IMR-90 (cell line): Measurements from ENCODE around the gene PRKCSH. TPM values are rescaled to one million over a fixed set of nuclear protein-coding genes. Genes with fewer than 3 reads are reported as not detected.

Experiments used
- ATAC-seq: fragments of 200-7000 bp; cut with Tn5 transposase; 2 replicates; pipeline ENCODE4 v1.9.1; 2020; ENCODE audit warnings: low read depth, mild to moderate bottlenecking, moderate library complexity
- BruUV-seq: library from RNA; stranded (reverse); fragments of 400-500 nt; replicated peaks from 2 replicates; lab custom pipeline; 2021; lab: Mats Ljungman, UMichigan
- CTCF ChIA-PET: fragments of 300-600 bp; formaldehyde crosslinking; extraction: SDS; loops from one replicate; lab custom pipeline; 2021; ENCODE audit warnings: antibody characterized with exemption; lab: Yijun Ruan, JAX
- POLR2A ChIA-PET: fragments of 300-600 bp; sonication (Branson Sonifier 250); formaldehyde crosslinking; loops from one replicate; lab custom pipeline; 2022; ENCODE audit warnings: antibody characterized with exemption; ENCODE audit not compliant: unreplicated experiment; lab: Charles Lee
- DNase-seq: peaks from one replicate; pipeline ENCODE4 v3.0.0; 2013
- H2AFZ ChIP-seq: replicated peaks from 2 replicates; pipeline ENCODE3; 2013; ENCODE audit warnings: low read length, mild to moderate bottlenecking; ENCODE audit not compliant: poor library complexity
- H2AK5ac ChIP-seq: 2 replicates; pipeline ENCODE4 v1.6.1; 2013; ENCODE audit warnings: low read depth, low read length, inconsistent platforms
- H2AK9ac ChIP-seq: replicated peaks from 2 replicates; pipeline ENCODE3; 2013; ENCODE audit warnings: mild to moderate bottlenecking, low read depth, low read length, moderate library complexity; ENCODE audit not compliant: poor library complexity
- H2BK120ac ChIP-seq: 2 replicates; pipeline ENCODE4 v1.6.1; 2013; ENCODE audit warnings: low read depth, low read length, inconsistent platforms
- H2BK15ac ChIP-seq: 3 replicates; pipeline ENCODE4 v1.6.1; 2013; ENCODE audit warnings: low read depth, low read length, inconsistent platforms
- H2BK20ac ChIP-seq: 2 replicates; pipeline ENCODE4 v1.6.1; 2013; ENCODE audit warnings: low read depth, mild to moderate bottlenecking, inconsistent platforms, low read length, moderate library complexity
- H2BK5ac ChIP-seq: 2 replicates; pipeline ENCODE4 v1.6.1; 2013; ENCODE audit warnings: mild to moderate bottlenecking, low read depth, low read length, inconsistent platforms; ENCODE audit not compliant: poor library complexity, severe bottlenecking
- H3K14ac ChIP-seq: replicated peaks from 2 replicates; pipeline ENCODE4 v1.6.1; 2013; ENCODE audit warnings: low read depth, low read length, inconsistent platforms
- H3K18ac ChIP-seq: 2 replicates; pipeline ENCODE4 v1.6.1; 2013; ENCODE audit warnings: low read depth, low read length, control low read depth
- H3K23ac ChIP-seq: 2 replicates; pipeline ENCODE4 v1.6.1; 2013; ENCODE audit warnings: low read depth, low read length, inconsistent platforms
- H3K27ac ChIP-seq: 2 replicates; pipeline ENCODE4 v1.5.1; 2013; ENCODE audit warnings: mild to moderate bottlenecking, control low read depth, low read length; ENCODE audit not compliant: insufficient read depth
- H3K27me3 ChIP-seq: 2 replicates; pipeline ENCODE4 v1.6.1; 2013; ENCODE audit warnings: low read length; ENCODE audit not compliant: control insufficient read depth, insufficient read depth
- H3K36me3 ChIP-seq: 2 replicates; pipeline ENCODE4 v1.6.1; 2013; ENCODE audit warnings: low read length, mixed read lengths; ENCODE audit not compliant: control insufficient read depth, insufficient read depth
- H3K4ac ChIP-seq: 2 replicates; pipeline ENCODE4 v1.6.1; 2013; ENCODE audit warnings: low read depth, low read length, inconsistent platforms
- H3K4me1 ChIP-seq: 2 replicates; pipeline ENCODE4 v1.6.1; 2013; ENCODE audit warnings: low read length, mixed read lengths; ENCODE audit not compliant: control insufficient read depth, insufficient read depth
- H3K4me2 ChIP-seq: 2 replicates; pipeline ENCODE4 v1.6.1; 2013; ENCODE audit warnings: low read depth, mild to moderate bottlenecking, control low read depth, low read length, moderate library complexity
- H3K4me3 ChIP-seq: 2 replicates; pipeline ENCODE4 v1.5.1; 2013; ENCODE audit warnings: low read depth, mild to moderate bottlenecking, control low read depth, low read length, moderate library complexity; ENCODE audit not compliant: insufficient read depth
- H3K56ac ChIP-seq: 2 replicates; pipeline ENCODE4 v1.6.1; 2013; ENCODE audit warnings: low read length, inconsistent platforms; ENCODE audit not compliant: insufficient read depth; ENCODE audit errors: extremely low read depth
- H3K79me1 ChIP-seq, 2 experiments: 2 replicates each; pipeline ENCODE4 v1.6.1; 2013; ENCODE audit warnings: low read length in 2 of 2, inconsistent platforms in 1 of 2, low read depth in 1 of 2
- H3K9ac ChIP-seq: 2 replicates; pipeline ENCODE4 v1.6.1; 2013; ENCODE audit warnings: low read depth, low read length, control low read depth
- H3K9me1 ChIP-seq: 2 replicates; pipeline ENCODE4 v1.6.1; 2013; ENCODE audit warnings: low read length, inconsistent platforms; ENCODE audit not compliant: insufficient read depth
- H3K9me3 ChIP-seq: 2 replicates; pipeline ENCODE4 v1.6.1; 2013; ENCODE audit warnings: low read length; ENCODE audit not compliant: control insufficient read depth, insufficient read depth
- H4K20me1 ChIP-seq: 2 replicates; pipeline ENCODE4 v1.6.1; 2013; ENCODE audit warnings: low read length, inconsistent platforms; ENCODE audit not compliant: insufficient read depth
- H4K5ac ChIP-seq: 2 replicates; pipeline ENCODE4 v1.6.1; 2013; ENCODE audit warnings: mild to moderate bottlenecking, low read depth, low read length, control low read depth
- H4K8ac ChIP-seq, 2 experiments: 2 replicates each; pipeline ENCODE4 v1.6.1; 2013; ENCODE audit warnings: low read depth in 2 of 2, low read length in 2 of 2, control low read depth in 1 of 2, inconsistent platforms in 1 of 2
- H4K91ac ChIP-seq: 2 replicates; pipeline ENCODE4 v1.6.1; 2013; ENCODE audit warnings: low read depth, low read length, inconsistent platforms; ENCODE audit not compliant: insufficient read depth
- BHLHE40 ChIP-seq: fragments of 150-350 bp; IDR thresholded peaks from 2 replicates; pipeline ENCODE4 v1.6.1; 2016; ENCODE audit warnings: mild to moderate bottlenecking, low read depth, low read length
- CEBPB ChIP-seq: IDR thresholded peaks from 2 replicates; pipeline ENCODE4 v1.6.1; 2012; ENCODE audit warnings: low read depth, low read length, improper control_type of control experiment
- CHD1 ChIP-seq: IDR thresholded peaks from 2 replicates; pipeline ENCODE4 v1.6.1; 2012; ENCODE audit warnings: low read depth, low read length, improper control_type of control experiment
- CTCF ChIP-seq: conservative IDR thresholded peaks from 2 replicates; pipeline ENCODE4 v1.5.1; 2012; ENCODE audit warnings: mild to moderate bottlenecking, low read depth, low read length, improper control_type of control experiment
- MAFK ChIP-seq: IDR thresholded peaks from 2 replicates; pipeline ENCODE4 v1.6.1; 2012; ENCODE audit warnings: low read depth, low read length, improper control_type of control experiment
- MAZ ChIP-seq: IDR thresholded peaks from 2 replicates; pipeline ENCODE4 v1.6.1; 2012; ENCODE audit warnings: low read depth, mild to moderate bottlenecking, low read length, improper control_type of control experiment, moderate library complexity, borderline replicate concordance
- MXI1 ChIP-seq: IDR thresholded peaks from 2 replicates; pipeline ENCODE4 v1.6.1; 2012; ENCODE audit warnings: low read depth, mild to moderate bottlenecking, low read length, moderate library complexity, borderline replicate concordance
- POLR2A ChIP-seq: IDR thresholded peaks from 2 replicates; pipeline ENCODE4 v1.6.1; 2012; ENCODE audit warnings: mild to moderate bottlenecking, low read depth, low read length
- SMC3 ChIP-seq: fragments of 150-350 bp; IDR thresholded peaks from 2 replicates; pipeline ENCODE4 v1.6.1; 2016; ENCODE audit warnings: low read depth, mild to moderate bottlenecking, antibody characterized with exemption, low read length, moderate library complexity
- USF2 ChIP-seq: fragments of 150-350 bp; IDR thresholded peaks from 2 replicates; pipeline ENCODE4 v1.6.1; 2017; ENCODE audit warnings: mild to moderate bottlenecking, antibody characterized with exemption, low read length, low read depth
- WGBS, 2 experiments: methylation state at CpG; one replicate each; pipeline versions ENCODE4 v1.1.5 to v1.1.7; 2013; ENCODE audit warnings: missing lambda C conversion rate in 2 of 2; ENCODE audit not compliant: insufficient read length in 1 of 2; ENCODE audit errors: extremely low coverage in 2 of 2; 5-methylcytosine and 5-hydroxymethylcytosine counted together
- dilution Hi-C: fragments of 300-500 bp; cut with HindIII; formaldehyde crosslinking; loops from one replicate; pipeline ENCODE4 v1.14.3; 2018; ENCODE audit warnings: low sequenced_read_pairs; ENCODE audit not compliant: unreplicated experiment
- in situ Hi-C: fragments of 300-500 bp; cut with MboI; formaldehyde crosslinking; loops from 3 replicates; pipeline ENCODE4 v1.14.3; 2019; ENCODE audit warnings: low sequenced_read_pairs, inconsistent platforms, mixed read lengths
- intact Hi-C: fragments of 100-400 bp; cut with micrococcal nuclease; formaldehyde crosslinking; loops from 2 replicates; pipeline ENCODE4 v1.10.0; 2022
- polyA plus RNA-seq, 3 experiments: library from polyadenylated mRNA; depleted of rRNA; stranded (reverse); fragments of >200 nt; gene quantifications; 2 replicates each; pipeline ENCODE4 v1.2.3, GENCODE V29; 2012; ENCODE audit warnings: low replicate concordance in 1 of 3
- total RNA-seq: library from RNA; depleted of rRNA; stranded (reverse); fragments of >200 nt; gene quantifications from 2 replicates; pipeline ENCODE4 v1.2.3, GENCODE V29; 2012

PRKCSH gene
- total and polyA plus RNA-seq, 2 of the 4 experiments (the other 2 are of a cell fraction): 36.0 to 252 TPM

- peak; percentile 80 for TF ChIP-seq CTCF
Observed at GRCh38 chr19:11496391-11497163, 61.1 kb downstream of the PRKCSH start (continued).

- H3K9me3 ChIP-seq: no peaks in the 10 kb centered on the region
- dilution Hi-C loops: no loop called here
- H3K56ac ChIP-seq: no peak overlapping the region
- ChIA-PET POLR2A (no interaction called here), CTCF (no interaction called here)
- H3K9ac ChIP-seq: no peak overlapping the region
- H3K27me3 ChIP-seq: no peaks in the 10 kb centered on the region
- no peak overlapping the region for H3K14ac ChIP-seq
- no peak overlapping the region for H2AFZ ChIP-seq
- no peak overlapping the region for H3K18ac ChIP-seq
- H2BK15ac ChIP-seq: no peak overlapping the region
- peaks cover 7% of the 10 kb centered on the region; the same call in 1 of the 2 replicates for H3K9me1 ChIP-seq
- intact Hi-C loops: no loop called here
- no peak overlapping the region for H3K4me3 ChIP-seq
- no peak overlapping the region for H2AK9ac ChIP-seq
- no peak overlapping the region for H2BK120ac ChIP-seq
- no peak overlapping the region for H4K91ac ChIP-seq
- ATAC-seq (no peak), DNase-seq (no peak)
- no peak overlapping the region for H3K23ac ChIP-seq
- peaks cover 8% of the 10 kb centered on the region for H3K36me3 ChIP-seq
- H2BK20ac ChIP-seq: no peak overlapping the region
- H3K4me2 ChIP-seq: no peak overlapping the region
- no peaks in the 10 kb centered on the region; the same call in 1 of the 2 replicates for H4K20me1 ChIP-seq
- no TSS peak for BruUV-seq
- H2BK5ac ChIP-seq: no peak overlapping the region
- H4K8ac ChIP-seq: no peak overlapping the region
- H3K27ac ChIP-seq: no peak overlapping the region
- no peak overlapping the region for H2AK5ac ChIP-seq
- in situ Hi-C loops: no loop called here
- peaks cover 3% of the 10 kb centered on the region for H3K4me1 ChIP-seq
- H4K5ac ChIP-seq: no peak overlapping the region
- no CpG with 5 or more reads among the region's 6 CpGs for WGBS, 2 experiments
- H3K4ac ChIP-seq: no peak overlapping the region
- H3K79me1 ChIP-seq: peaks cover 8 to 34% of the 10 kb centered on the region in 2 experiments; a peak in 3 of 4 replicates
- no peak for TF ChIP-seq BHLHE40
- no peak for TF ChIP-seq POLR2A
- TF ChIP-seq MAFK: no peak
- no peak for TF ChIP-seq USF2
- no peak for TF ChIP-seq CHD1
- TF ChIP-seq MXI1: no peak
- TF ChIP-seq MAZ: no peak
- no peak for TF ChIP-seq CTCF
- no peak for TF ChIP-seq CEBPB
- TF ChIP-seq SMC3: no peak
Observed at GRCh38 chr19:11499220-11499726, 63.8 kb downstream of the PRKCSH start.
